Subcutaneous adipose tissue (tissue), 4 donors: ENCODE results near the gene KYAT1. TPM values are rescaled to one million over a fixed set of nuclear protein-coding genes. Genes with fewer than 3 reads are reported as not detected.

ENCODE experiments used
- CTCF ChIP-seq: fragments of 450-650 bp; IDR thresholded peaks from one replicate; pipeline ENCODE4 v1.5.1; 2016; ENCODE audit warnings: low read depth, mild to moderate bottlenecking, control low read depth, antibody characterized with exemption, moderate library complexity
- total RNA-seq, 4 donors: library from RNA; depleted of rRNA; stranded (reverse); fragments of >200 nt; gene quantifications; one replicate each; pipeline ENCODE4 v1.1.0, GENCODE V29; 2016

Gene KYAT1
- total RNA-seq, 4 donors from 2014 or later, result 1.5 to 7.5 (median 2.1) TPM

GRCh38 chr9:128898845-128899565 is 17.3 kb upstream of the KYAT1 start:
- no peak for TF ChIP-seq CTCF

GRCh38 chr9:128898382-128898781 is 16.6 kb upstream of the KYAT1 start:
- TF ChIP-seq CTCF, result no peak

- no peak for TF ChIP-seq CTCF
Measured at GRCh38 chr9:128895556-128895955, 13.8 kb upstream of the KYAT1 start.

- no peak for TF ChIP-seq CTCF
Measured at GRCh38 chr9:128894764-128895163, 13.0 kb upstream of the KYAT1 start.

- TF ChIP-seq CTCF, result no peak
Measured at GRCh38 chr9:128893354-128893753, 11.6 kb upstream of the KYAT1 start.

GRCh38 chr9:128892221-128892921 is 10.6 kb upstream of the KYAT1 start:
- no peak for TF ChIP-seq CTCF

- TF ChIP-seq CTCF, result no peak
Measured at GRCh38 chr9:128891321-128892220, 9.8 kb upstream of the KYAT1 start.
